Epithelial cell of umbilical artery (primary cell): ENCODE data around the gene BRD2. TPM values are rescaled to one million over a fixed set of nuclear protein-coding genes. Genes with fewer than 3 reads are reported as not detected.

ENCODE experiments used
- total RNA-seq: library from RNA; depleted of rRNA; stranded (reverse); fragments of >200 nt; gene quantifications from 2 replicates; pipeline ENCODE4 v1.2.3, GENCODE V29; 2014

The BRD2 gene
- 41.9 and 69.0 TPM in 2 replicates for total RNA-seq

GRCh38 chr6:32968093-32968866 lies at the start of gene BRD2:
BRD2 (plus strand) TSS chr6:32968594; CDS start chr6:32972899, 4,305 bp downstream.

DNA sequence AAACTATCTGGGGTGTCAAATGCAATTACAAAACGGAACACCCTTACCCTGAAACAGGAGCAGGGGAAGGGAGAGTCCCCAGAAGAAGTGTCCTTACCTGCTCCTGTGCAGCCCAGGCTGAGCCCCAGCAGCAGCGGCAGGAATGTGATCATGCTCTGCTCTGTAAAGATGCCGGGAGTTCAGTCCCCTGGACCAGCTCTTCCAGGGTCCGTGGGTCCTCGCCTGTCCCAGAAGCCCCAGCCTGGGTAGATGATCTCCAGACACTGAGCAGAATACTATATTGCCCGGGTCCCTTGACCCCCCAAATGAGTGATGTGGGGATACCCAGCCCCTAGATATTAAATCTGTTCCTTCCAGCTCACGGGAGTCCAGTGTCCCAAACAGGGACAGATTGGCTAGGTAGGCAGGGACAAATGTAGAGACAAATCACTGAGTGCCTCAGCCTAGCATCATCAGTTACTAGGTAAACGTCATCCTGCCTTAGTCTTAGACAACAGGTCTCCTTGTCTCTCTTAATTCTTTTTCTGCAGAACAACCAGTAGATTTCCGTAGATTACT lies 27.7 kb upstream of the BRD2 start, which contains the start of gene HLA-DMB:
HLA-DMB (minus strand) TSS at position 373 of the 558 bp plus-strand sequence; CDS start at position 152, 221 bp downstream.

DNA sequence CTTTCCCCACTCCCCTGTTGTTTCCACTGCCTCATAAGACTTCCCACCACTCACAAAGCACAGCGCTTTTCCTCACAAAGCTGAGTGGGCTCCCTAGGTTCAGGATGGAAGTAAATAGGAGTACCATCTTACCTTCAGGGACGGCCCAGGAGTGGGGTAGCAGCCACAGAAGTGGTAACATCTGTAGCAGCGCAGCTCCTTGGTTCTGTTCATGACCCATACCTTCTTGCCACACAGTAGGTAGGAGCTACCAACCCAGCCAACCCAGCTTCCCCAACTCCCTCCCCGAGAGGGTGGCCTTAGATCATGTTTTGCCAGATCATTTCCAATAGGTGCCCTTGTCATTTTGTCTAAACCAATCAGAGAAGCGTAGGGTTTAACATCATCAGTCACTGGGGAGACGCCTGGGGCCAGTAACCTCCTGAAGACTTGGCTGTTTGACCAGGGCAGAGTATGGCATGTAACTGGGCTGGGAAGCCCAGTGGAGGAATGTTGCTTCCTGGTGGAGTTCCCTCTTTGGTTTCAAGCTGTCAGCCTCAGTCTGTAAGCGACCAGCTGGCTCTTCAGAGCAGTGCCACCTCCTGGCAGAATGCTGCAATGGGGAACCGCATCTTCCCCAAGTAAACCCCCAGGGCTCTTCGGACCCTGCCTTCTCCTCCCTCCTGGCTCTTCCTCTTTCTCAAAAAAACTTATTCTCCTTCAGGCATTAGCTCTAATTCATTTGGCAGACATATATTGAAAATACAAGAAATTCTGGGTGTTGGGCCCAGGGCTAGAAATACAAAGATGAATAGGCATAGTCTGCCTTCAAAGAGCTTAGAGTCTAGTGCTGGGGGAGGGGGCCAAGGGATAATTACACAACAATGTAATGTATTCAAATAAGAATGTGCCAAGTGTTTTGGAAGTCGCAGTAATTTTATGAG lies 15.3 kb upstream of the BRD2 start, which contains the start of gene HLA-DMA:
HLA-DMA (minus strand) TSS at position 281 of the 923 bp plus-strand sequence; CDS start at position 220, 61 bp downstream.

DNA sequence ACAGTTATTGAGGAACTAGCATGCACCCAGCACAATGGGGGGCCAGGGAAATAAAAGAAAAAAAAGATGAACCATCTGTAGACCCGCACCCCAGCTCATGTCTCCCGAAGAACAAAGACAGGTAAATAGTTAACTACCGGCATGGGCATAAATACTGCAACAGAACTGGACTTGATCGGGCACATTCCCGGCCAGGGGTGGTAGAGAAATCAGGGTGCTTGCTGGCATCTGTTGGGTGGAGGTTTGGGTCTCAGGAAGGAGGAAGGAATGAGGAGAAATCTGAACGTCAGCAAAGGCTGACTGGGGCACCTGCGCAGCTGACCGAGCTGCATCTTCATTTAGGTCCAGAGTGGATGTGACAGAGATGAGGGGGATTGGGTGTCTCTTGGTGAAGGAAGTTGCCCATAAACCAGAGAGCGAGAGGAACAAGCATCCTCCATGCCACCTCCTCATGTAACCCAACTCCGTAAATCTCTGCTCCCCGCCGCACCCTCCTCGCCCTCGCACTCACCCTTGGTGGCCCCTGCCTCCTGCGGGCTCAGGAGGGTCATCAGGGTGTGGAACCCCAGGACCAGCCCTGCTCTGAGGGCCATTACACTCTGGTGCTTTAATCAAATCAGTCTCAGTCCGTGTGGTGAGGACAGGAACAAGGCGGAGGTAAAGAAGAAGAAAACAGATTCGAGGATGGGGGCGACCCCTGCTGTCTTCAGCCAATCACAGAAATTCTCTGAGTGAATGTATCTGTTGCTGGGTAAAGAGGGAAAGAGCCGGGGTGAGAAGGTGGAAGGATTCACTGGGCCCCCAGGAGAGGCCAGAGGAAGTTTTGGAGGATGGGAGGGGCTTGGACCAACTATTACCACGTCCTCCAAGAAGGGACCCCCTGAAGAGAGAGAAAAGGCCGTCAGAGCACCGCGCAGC lies 40.8 kb downstream of the BRD2 start, which contains the start of gene HLA-DOA:
HLA-DOA (minus strand) TSS at position 648 of the 918 bp plus-strand sequence.

Other genes starting within 250 kb of the BRD2 start
- gene HLA-DQA2, start 227.2 kb upstream of the BRD2 start, total RNA-seq = not detected in 2 replicates
- not detected in 2 replicates for gene HLA-DQB2, start 205.1 kb upstream of the BRD2 start, total RNA-seq
- not detected in 2 replicates for gene HLA-DOB, start 151.6 kb upstream of the BRD2 start, total RNA-seq
- gene TAP2, start 129.9 kb upstream of the BRD2 start, total RNA-seq = 5.8 and 25.1 TPM in 2 replicates
- gene PSMB8, start 124.5 kb upstream of the BRD2 start, total RNA-seq = 34.1 and 117 TPM in 2 replicates
- gene TAP1, start 114.9 kb upstream of the BRD2 start, total RNA-seq = 26.0 and 112 TPM in 2 replicates
- gene PSMB9, start 114.4 kb upstream of the BRD2 start, total RNA-seq = 8.8 and 89.1 TPM in 2 replicates
- 0.97 and 2.3 TPM in 2 replicates for gene HLA-DMB, start 27.6 kb upstream of the BRD2 start, total RNA-seq
- 0.32 and 2.1 TPM in 2 replicates for gene HLA-DMA, start 15.5 kb upstream of the BRD2 start, total RNA-seq
- gene HLA-DOA, start 41.0 kb downstream of the BRD2 start, total RNA-seq = under 0.01 TPM in 1 of 2 replicates, not detected in the other
- gene HLA-DPA1, start 105.1 kb downstream of the BRD2 start, total RNA-seq = 0.65 and 3.6 TPM in 2 replicates
- 20.1 and 23.1 TPM in 2 replicates for gene HLA-DPB1, start 107.4 kb downstream of the BRD2 start, total RNA-seq
- under 0.01 and 0.15 TPM in 2 replicates for gene COL11A2, start 223.9 kb downstream of the BRD2 start, total RNA-seq
- 17.9 and 18.5 TPM in 2 replicates for gene RXRB, start 232.1 kb downstream of the BRD2 start, total RNA-seq
- 94.4 and 109 TPM in 2 replicates for gene SLC39A7, start 232.3 kb downstream of the BRD2 start, total RNA-seq
- gene HSD17B8, start 236.1 kb downstream of the BRD2 start, total RNA-seq = 11.0 and 12.3 TPM in 2 replicates
- gene RING1, start 239.9 kb downstream of the BRD2 start, total RNA-seq = 21.1 and 24.0 TPM in 2 replicates